NCI-H2196 treated with DMSO at 0.1 percent for 48 hours (cell line): Measurements from ENCODE around the gene MIER3.

ENCODE experiments used
- DNase-seq: peaks from one replicate; lab custom pipeline; 2025; ENCODE audit not compliant: unreplicated experiment; lab: John Stamatoyannopoulos, UW

MIER3 gene

DNA sequence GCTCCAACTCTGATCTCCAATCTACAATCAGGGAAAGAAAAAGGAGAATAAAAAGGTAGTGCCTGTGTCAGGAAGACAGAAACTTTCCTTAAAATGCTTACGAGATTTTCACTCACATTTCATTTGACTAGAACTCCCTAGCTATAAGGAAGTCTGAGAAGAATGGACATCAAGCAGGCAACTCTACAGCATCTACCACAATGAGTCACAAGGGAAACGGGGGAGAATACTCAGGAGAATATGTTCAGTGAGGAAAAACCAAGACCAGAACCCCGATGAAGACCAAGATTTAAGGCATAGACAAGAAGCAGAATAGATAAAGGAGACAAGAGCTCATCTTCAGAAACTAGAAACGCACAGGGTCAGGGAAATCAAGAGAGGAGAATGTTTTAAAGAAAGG is 51.5 kb downstream of the MIER3 start:
- DNase-seq, result no peak

DNA sequence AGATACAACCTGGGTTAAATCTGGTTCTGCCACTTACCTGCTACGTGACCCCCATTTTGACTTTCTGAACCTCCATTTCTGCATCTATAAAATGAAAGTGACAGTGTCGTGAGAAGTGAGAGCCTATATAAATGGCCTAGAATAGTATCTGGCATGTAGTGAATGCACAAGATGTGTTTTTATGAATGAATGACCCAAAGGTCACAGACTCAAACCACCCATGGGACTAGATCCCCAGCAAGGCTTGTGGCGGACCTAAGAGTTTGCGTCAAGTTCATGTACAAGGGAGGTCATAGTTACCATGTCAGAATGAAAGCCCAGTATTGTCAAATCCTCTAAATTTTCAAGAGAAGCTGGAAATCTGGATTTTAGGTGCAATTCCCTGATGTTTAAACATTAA is 53.7 kb downstream of the MIER3 start:
- DNase-seq, result no peak

DNA sequence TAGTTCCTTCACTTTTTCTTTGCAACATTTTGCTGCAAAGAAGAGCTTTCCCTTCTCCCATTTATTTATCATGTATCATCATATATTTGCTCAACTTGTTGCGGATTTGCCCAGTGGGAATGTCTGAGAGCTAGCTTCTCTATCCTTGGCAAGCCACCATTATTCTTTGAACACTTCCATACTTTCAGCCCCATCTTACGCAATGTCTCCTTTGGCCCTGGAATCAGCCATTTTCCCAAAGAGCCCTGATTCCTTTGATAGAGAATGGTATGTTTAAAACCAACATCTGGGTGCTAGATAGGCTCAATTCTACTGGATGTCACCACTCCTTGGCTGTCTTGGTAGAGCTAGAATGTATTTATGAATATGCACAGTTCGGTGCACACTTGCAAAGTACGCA is 55.2 kb downstream of the MIER3 start:
- DNase-seq, result no peak

DNA sequence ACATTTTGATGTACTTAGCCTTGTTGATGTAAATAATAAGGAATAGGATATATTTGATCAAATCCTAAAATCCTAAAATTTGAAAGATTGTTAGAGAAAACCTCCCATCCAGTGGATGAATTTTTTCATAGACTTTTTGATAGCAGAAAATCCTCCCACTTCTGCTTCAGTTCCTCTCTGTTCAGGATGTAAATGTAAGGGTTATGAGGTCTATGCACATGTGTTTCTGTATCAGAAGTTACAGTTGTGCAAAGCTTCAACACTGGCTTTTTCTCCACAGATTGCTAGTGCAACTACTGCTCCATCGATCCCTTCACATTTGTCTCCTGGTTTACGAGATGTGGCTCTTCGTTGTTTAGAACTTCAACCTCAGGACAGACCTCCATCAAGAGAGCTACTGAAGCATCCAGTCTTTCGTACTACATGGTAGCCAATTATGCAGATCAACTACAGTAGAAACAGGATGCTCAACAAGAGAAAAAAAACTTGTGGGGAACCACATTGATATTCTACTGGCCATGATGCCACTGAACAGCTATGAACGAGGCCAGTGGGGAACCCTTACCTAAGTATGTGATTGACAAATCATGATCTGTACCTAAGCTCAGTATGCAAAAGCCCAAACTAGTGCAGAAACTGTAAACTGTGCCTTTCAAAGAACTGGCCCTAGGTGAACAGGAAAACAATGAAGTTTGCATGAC is 58.5 kb downstream of the MIER3 start:
- DNase-seq, result no peak

DNA sequence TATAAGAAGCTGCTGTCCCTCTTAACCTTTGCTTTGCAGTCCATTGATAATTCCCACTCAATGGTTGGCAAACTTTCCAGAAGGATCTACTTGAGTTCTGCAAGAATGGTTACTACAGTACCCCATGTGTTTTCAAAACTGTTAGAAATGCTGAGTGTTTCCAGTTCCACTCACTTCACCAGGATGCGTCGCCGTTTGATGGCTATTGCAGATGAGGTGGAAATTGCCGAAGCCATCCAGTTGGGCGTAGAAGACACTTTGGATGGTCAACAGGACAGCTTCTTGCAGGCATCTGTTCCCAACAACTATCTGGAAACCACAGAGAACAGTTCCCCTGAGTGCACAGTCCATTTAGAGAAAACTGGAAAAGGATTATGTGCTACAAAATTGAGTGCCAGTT is 70.4 kb downstream of the MIER3 start:
- DNase-seq, result no peak

DNA sequence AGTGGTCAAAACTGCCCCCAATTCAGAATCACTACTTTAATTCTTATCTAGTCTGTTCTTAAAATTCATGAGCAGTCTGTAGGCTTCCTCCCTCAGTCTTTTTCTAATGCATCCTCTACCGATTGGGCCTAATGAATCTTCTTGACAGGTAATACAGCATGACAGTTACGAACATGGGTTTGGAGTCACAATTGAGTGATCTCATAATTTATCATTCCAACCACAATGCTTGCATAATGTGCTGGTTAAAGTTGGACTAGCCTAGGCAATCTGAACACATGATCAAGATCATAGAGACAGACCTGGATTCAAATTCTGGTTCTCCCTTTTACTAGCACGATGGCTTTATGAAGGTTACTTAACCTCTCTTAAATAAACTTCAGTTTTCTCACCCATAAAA is 75.6 kb downstream of the MIER3 start:
- DNase-seq, result no peak

DNA sequence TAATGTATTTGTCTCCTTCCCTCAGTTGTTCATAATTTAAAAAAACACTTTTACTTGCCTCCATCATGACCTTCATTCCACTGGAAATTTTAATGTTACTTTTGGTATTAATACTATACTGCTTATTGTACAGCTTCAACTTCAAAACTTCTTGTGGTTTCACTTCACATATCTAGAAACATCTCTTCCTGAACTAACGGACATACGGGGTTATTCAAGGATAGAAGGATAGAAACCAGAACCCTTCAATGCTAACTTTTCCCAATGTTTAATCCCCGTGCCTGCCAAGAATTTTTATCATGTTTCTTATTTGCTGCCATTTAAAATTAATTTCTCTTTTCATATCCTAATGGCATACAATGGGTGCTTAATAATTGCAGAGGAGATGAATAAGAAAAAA is 78.9 kb downstream of the MIER3 start:
- no peak for DNase-seq

DNA sequence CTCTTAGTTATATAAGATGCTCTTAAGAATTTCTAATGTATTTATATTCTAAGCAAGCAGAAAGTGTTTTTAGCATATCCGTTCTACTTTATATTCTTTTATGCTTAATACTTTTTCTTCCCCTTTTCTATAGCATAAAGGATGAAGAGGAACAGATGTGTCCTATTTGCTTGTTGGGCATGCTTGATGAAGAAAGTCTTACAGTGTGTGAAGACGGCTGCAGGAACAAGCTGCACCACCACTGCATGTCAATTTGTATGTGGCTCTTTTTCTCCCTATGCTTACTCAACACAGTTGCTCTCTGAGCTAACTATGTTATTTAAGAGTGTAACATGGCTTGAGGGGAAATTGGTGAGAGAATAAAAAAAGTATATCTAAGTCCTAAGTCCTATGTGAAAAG is 80.1 kb downstream of the MIER3 start:
- no peak for DNase-seq
